ENCODE measurements around the gene WSB2.

The WSB2 gene

DNA sequence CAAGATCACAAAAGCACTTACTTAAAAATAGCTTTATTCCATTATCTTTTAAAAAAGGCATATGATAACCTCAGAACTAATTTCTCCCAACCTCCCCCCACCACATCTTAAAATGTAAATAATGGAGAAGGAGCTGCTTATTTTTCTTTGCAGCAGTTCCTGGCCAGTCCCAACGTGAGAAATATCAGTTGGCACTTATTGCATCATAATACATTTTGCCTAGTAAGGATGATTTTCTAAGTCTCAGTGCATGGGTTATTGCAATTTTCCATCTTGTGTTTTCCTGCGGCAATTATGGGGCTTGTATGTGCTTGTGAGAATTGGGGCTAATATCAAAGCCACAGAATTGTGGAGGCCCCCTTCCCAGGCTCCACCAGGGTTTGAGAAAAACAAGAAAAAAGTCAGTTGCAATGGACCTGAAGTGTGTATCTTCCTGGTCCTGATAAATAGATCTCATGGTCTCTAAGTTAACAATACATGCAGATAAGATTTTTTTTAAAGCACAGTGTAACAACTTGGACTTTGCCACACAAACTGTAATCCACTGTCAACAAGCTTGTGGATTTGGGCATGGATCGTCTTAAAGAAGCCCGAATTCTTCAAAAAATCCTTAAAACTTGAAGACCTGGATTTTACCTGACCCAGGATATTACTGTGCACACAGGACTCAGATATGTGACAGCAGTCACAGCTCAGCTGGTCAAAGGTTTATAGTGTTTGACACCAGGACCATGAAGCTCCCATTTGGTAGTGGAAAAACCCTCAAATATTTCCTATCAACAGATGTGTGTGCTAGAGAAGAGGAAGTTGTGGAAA is 2.8 kb upstream of the WSB2 start:
- H3K4me3 ChIP-seq (ENCODE audit: low read depth, low read length), result no peak overlapping the region

DNA sequence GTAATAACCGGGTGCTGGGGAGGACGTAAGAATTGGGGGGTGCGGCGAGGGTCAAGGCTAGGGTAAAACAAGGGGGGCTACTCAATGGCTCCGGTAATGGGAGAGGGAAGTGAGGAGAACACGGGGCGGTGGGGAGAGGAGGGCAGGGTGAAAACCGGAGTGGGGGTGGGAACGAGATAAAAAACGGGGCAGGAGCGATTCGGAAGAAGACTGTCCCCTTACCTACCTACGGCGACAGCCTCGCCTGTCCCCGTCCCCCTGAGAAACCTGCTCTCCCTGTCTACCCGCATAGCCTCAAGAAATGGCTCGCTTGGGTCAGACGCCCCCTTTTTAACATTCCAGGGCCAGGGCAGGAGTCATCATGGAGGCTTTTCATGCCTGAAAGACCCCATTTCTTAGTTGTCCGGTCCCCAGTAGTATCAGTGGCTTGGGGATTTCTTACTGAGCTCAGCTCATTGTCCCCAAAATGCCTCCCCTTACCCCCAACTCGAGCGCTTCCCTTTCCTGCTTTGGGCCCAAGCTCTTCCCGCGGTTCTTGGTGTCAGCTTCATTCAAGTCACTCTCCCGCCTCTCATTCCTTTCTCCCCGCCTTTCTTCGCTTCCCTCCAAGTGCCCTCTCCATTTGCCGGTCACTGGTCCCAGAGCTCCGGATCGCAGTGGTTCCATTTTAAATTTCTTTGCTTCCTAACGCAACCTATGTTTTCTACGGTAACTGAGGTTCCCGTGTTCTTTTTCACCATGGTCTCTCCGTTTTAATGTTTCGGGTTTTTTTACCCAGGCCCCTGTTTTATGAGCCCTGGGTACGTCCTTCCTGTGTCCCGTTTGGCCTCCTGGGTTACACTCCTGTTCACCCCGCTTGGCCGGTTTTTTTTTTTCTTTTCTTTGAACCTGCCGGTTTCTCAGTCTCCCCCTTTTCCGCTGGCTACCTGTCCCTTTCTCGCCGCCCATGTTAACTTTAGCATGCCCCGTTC is 1.2 kb upstream of the WSB2 start:
- TF ChIP-seq CTCF (IDR thresholded peaks at IDR 0.05; ENCODE audit: borderline replicate concordance, insufficient read depth, low read depth, low read length), result no peak
- H3K4me3 ChIP-seq (ENCODE audit: low read depth, low read length), result peak overlapping the region; percentile 81

More for the DNA sequence above, 2.8 kb upstream of the WSB2 start:
- TF ChIP-seq CTCF (IDR thresholded peaks at IDR 0.05; ENCODE audit: borderline replicate concordance, insufficient read depth, low read depth, low read length), result no peak

GRCh38 chr12:118060301-118061010 is 523 bp downstream of the WSB2 start:
- no peak for TF ChIP-seq CTCF (IDR thresholded peaks at IDR 0.05; ENCODE audit: borderline replicate concordance, insufficient read depth, low read depth, low read length)
- H3K4me3 ChIP-seq (ENCODE audit: low read depth, low read length), result peak overlapping the region; percentile 81

- no peak overlapping the region for H3K4me3 ChIP-seq (ENCODE audit: low read depth, low read length)
- TF ChIP-seq CTCF (IDR thresholded peaks at IDR 0.05; ENCODE audit: borderline replicate concordance, insufficient read depth, low read depth, low read length), result no peak
Observed at GRCh38 chr12:118059341-118060191, 1.4 kb downstream of the WSB2 start.

DNA sequence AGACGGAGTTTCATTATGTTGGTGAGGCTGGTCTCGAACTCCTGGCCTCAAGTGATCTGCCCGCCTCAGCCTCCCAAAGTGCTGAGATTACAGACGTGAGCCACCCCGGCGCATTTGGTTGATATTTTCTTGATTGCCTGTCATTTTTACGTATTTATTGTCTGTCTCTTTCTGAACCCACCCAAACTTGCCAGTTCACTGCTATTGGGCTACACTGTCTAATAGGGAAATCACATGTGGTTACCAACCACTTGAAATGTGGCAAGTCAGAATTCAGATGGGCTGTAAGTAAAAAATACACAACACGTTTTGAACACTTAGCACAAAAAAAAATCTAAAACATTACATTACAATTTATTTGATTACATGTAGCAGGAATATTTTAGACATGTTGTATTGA is 2.1 kb downstream of the WSB2 start:
- no peak overlapping the region for H3K4me3 ChIP-seq (ENCODE audit: low read depth, low read length)
- no peak for TF ChIP-seq CTCF (IDR thresholded peaks at IDR 0.05; ENCODE audit: borderline replicate concordance, insufficient read depth, low read depth, low read length)

GRCh38 chr12:118058227-118058626 is 2.8 kb downstream of the WSB2 start:
- TF ChIP-seq CTCF (IDR thresholded peaks at IDR 0.05; ENCODE audit: borderline replicate concordance, insufficient read depth, low read depth, low read length), result no peak
- no peak overlapping the region for H3K4me3 ChIP-seq (ENCODE audit: low read depth, low read length)

All from GM12875 (cell line).